T-helper 2 cell treated with Interferon-gamma antibody and Interleukin-4, amounts not matched to agents 5 μg/mL and 100 μg/mL, for 36 hours (primary cell): Measurements from ENCODE around the gene FAHD2A.
"Not testable (repeated sequence)": the region's sequence is repeated elsewhere in the genome, so short reads cannot be mapped to it uniquely, and the experiment has no call there.

Experiments
- DNase-seq: peaks from one replicate; pipeline ENCODE4 v3.0.0; 2021; ENCODE audit warnings: low spot score
- H3K27ac Mint-ChIP-seq: one replicate; pipeline ENCODE4 v1.8.0; 2021; ENCODE audit warnings: mild to moderate bottlenecking, mixed read lengths
- H3K27me3 Mint-ChIP-seq: one replicate; pipeline ENCODE4 v1.8.0; 2021; ENCODE audit warnings: low read depth, mixed read lengths
- H3K36me3 Mint-ChIP-seq: one replicate; pipeline ENCODE4 v1.8.0; 2021; ENCODE audit warnings: low read depth, mixed read lengths
- H3K4me1 Mint-ChIP-seq: one replicate; pipeline ENCODE4 v1.8.0; 2021; ENCODE audit warnings: low read depth, mixed read lengths
- H3K4me3 Mint-ChIP-seq: one replicate; pipeline ENCODE4 v1.8.0; 2022; ENCODE audit warnings: mild to moderate bottlenecking, moderate library complexity, mixed read lengths
- H3K9me3 Mint-ChIP-seq: one replicate; pipeline ENCODE4 v1.8.0; 2021; ENCODE audit warnings: mixed read lengths

FAHD2A gene

DNA sequence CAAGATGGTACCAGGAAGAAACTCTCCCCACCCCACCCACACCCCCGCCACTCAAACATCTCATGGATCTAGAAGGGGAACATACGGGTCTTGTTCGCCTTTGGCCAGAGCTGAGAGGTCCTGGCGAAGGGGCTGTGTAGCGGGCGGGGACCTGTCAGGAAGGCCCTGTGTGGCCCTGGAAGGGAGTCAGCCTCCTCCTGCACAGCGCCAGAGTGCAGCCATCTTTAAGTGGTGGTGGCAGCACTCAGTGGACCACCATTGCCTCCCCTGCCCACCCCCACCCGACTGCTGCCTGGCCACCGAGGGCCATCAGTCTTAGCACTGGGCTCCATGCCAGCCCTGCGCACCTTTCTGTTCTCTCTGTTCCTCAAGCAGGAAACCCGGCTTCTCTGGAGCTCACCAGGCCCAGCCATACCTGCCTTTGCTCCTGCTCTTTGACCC is 11.6 kb upstream of the FAHD2A start:
- Mint-ChIP-seq H3K36me3 (no peaks in the 10 kb centered on the region), H3K27ac (no peak overlapping the region), H3K9me3 (no peaks in the 10 kb centered on the region), H3K4me1 (no peaks in the 10 kb centered on the region), H3K27me3 (no peaks in the 10 kb centered on the region), H3K4me3 (no peak overlapping the region)
- no peak for DNase-seq

DNA sequence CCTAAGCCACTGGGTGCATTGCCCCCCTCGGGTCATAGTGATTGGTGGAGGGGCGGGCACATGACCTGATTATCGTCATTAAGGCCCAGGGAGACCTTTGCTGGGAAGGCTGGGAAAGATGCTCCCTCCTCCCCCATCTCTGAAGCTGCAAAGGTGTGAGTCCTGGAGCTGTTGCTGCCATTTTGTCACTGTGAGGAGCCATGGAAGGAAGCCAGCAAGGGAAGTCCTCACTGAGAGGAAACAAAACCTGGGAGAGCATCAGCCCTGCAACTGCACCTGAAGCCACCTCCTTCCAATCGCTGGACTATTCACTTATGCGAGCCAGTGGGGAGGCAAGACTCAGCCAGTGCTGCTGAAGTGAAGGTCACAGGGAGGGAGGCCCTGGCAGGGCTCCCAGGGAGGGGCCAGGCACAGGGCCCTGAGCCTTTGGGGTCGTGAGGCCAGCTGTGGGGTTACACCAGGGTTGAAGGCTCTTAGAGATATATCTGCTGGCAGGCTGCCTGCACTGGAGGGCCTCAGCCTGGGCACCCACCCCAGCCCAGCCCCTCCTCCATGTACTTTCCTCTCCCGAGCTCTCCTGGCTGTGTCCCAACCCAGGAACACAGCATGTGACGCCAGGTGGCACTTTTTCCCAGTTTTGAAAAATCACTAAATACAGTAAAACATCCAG is 10.7 kb upstream of the FAHD2A start:
- H3K9me3 Mint-ChIP-seq: no peaks in the 10 kb centered on the region
- H3K4me3 Mint-ChIP-seq: no peak overlapping the region
- H3K4me1 Mint-ChIP-seq: no peaks in the 10 kb centered on the region
- H3K27me3 Mint-ChIP-seq: no peaks in the 10 kb centered on the region
- DNase-seq: no peak
- no peak overlapping the region for H3K27ac Mint-ChIP-seq
- no peaks in the 10 kb centered on the region for H3K36me3 Mint-ChIP-seq

DNA sequence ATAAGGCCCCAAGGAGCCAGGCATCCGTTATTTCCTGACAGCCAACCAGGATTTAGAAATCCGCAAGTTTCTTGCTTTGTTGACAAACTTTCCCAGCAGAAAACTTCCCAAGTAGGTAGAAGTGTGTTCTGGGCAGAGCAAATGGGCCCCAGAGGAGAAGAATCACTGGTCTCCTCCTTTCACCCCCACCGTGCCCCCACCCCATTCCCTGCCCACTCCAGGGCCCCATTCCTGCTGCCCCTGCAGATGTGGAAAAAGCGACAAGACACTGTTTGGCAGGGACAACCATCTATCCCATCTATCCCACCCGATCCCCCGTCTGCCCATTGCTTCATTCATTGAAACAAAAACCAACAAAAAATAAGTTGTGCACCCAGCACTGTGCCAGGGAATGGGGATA is 10.2 kb upstream of the FAHD2A start:
- DNase-seq: no peak
- Mint-ChIP-seq H3K4me3 (no peak overlapping the region), H3K27me3 (no peaks in the 10 kb centered on the region), H3K36me3 (no peaks in the 10 kb centered on the region), H3K4me1 (no peaks in the 10 kb centered on the region), H3K9me3 (no peaks in the 10 kb centered on the region), H3K27ac (no peak overlapping the region)

DNA sequence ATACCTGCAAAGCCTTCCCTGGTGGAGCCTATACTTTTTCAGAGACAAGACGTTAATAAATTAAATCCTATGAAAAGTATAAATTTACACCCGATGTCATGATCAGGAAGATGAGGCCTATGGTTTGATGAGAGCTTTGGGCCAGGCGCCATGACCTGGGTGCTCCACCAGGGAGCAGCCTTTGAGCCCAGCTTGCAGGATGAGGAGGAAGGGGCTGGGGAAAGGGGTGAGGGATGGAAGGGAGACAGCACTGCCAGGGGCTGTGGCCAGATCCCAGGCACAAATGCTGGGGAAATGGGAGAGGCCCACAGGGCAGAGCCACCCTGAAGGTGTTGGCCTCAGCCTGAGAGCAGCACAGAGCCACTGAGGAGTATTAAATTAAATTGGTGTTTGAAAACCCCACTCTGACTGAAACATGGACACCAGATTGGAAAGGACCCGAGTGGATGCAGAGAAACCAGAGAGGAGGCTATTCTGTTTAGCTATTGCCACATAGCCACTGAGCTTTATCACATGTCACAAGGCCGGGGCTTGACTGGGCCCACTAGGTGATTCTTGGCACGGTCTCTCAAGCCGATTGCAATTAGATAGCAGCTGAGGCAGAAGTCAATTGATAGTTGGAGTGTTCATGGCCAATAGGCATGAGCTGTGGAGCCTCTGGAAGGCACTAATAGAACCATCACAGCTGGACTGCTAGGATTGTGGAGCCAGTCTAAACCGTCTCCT is 9.6 kb upstream of the FAHD2A start:
- Mint-ChIP-seq H3K27me3 (no peaks in the 10 kb centered on the region), H3K36me3 (no peaks in the 10 kb centered on the region)

DNA sequence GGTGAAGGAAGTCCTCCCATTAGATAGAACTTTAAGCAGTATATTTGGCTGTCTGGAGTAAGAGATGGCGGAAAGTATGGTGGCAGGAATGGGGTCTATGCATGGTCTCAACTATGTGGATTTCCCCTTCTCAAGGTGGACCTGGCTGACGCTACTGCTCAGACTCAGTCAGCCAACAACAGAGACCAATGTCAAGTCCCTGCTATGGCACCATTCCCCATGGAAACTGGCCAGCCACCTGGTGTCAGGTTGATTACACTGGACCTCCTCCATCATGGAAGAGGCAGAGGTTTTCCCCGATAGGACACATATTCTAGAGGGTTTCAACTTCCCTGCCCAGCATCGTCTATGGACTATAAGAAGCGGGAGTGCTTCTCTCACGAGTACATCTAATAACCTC is 8.6 kb upstream of the FAHD2A start:
- Mint-ChIP-seq H3K27me3 (no peaks in the 10 kb centered on the region), H3K4me3 (no peak overlapping the region), H3K9me3 (no peaks in the 10 kb centered on the region), H3K36me3 (no peaks in the 10 kb centered on the region), H3K4me1 (no peaks in the 10 kb centered on the region), H3K27ac (no peak overlapping the region)
- DNase-seq: no peak

More for the DNA sequence above, 9.6 kb upstream of the FAHD2A start:
- no peak overlapping the region for H3K4me3 Mint-ChIP-seq
- no peaks in the 10 kb centered on the region for H3K4me1 Mint-ChIP-seq
- no peaks in the 10 kb centered on the region for H3K9me3 Mint-ChIP-seq
- H3K27ac Mint-ChIP-seq: no peak overlapping the region
- DNase-seq: no peak

DNA sequence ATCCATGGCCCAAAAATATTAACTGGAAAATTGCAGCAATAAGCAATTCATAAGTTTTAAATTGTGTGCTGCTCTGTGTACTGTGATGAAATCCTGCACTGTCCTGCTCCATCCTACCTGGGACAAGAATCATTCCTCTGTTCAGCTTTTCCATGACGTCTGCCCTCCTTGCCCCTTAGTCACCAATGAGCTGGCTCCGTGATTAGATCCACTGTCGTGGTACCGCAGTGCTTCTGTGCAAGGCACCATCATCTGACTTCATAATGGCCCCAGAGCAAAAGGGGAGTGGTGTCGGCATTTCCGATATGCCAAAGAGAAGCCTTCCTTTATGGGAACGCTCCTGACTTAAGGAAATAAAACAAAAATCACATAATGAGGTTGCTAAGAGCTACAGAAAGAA is 3.4 kb upstream of the FAHD2A start:
- no peaks in the 10 kb centered on the region for H3K27me3 Mint-ChIP-seq
- H3K4me3 Mint-ChIP-seq: no peak overlapping the region
- H3K9me3 Mint-ChIP-seq: no peaks in the 10 kb centered on the region

DNA sequence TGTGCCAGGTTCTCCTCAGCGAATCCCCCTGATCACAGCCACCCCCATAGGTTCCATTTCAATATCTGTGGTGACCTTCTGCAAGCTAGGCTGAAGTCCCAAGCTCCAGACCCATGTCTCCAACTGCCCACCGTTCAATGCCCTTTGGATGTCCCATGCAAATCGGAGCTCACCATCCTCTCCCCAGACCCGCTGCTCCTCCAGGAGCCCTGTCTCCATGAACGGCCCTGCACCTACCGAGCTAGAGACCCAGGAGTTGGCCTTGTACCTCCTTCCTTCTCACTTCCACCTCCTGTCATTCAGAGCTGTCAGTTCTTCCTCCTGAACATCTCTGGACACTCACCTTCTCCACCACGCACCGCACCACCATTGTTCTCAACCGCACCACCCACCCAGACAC is 1.0 kb upstream of the FAHD2A start:
- Mint-ChIP-seq H3K27ac (peak overlapping the region; percentile 99), H3K9me3 (no peaks in the 10 kb centered on the region), H3K4me1 (peaks cover 21% of the 10 kb centered on the region), H3K36me3 (no peaks in the 10 kb centered on the region), H3K4me3 (peak overlapping the region; percentile 99), H3K27me3 (no peaks in the 10 kb centered on the region)
- DNase-seq: no peak

More for the DNA sequence above, 3.4 kb upstream of the FAHD2A start:
- no peaks in the 10 kb centered on the region for H3K36me3 Mint-ChIP-seq
- H3K27ac Mint-ChIP-seq: no peak overlapping the region
- H3K4me1 Mint-ChIP-seq: peaks cover 21% of the 10 kb centered on the region
- no peak for DNase-seq

DNA sequence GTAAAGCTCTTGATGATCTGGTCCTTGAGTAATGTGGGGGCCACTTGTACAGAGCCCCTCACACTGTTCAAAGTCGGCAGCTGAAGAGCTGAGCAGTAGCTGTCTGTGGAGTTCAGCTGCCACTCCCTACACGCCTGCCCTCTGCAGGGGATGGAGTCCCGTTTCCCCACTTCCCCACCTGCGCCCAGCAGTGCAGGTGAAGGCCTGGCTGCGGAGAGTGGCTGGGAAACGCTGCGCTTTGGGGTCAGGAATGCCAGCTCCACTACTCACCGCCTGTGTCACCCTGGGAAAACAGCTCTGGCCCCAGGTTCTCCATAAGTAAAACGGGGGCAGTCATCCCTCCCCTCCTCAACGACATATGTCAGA is 521 bp upstream of the FAHD2A start:
- H3K36me3 Mint-ChIP-seq, H3K27me3 Mint-ChIP-seq, DNase-seq, H3K9me3 Mint-ChIP-seq: not testable (repeated sequence)
- Mint-ChIP-seq H3K4me1 (peaks cover 21% of the 10 kb centered on the region), H3K4me3 (peak overlapping the region; percentile 99), H3K27ac (peak overlapping the region; percentile 99)

DNA sequence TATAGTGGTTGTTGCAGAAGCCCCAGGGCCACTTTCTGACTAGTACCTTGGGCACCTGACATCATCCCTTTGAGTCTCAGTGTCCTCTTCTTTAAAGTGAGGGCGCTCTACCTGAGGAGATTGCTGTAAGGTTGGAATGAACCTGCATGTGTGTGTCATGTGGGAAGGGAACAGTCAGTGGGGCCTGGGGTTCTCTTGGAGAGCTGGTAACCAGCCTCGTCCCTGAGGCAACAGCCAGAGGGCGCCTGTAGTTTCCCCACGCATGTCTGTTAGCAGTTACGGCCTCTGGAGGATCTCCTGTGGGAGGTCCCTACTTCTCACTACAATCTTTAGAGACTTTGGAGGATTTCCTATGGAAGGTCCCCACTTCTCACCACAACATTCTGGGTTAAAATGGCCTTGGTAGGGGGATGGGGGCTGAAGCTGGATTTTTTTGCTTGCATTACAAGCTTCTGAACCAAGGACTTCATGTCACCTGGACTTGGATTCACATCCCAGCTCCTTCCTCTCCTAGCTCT is 755 bp downstream of the FAHD2A start:
- peak; percentile 40 for DNase-seq
- H3K27ac Mint-ChIP-seq: peak overlapping the region; percentile 99
- not testable (repeated sequence) for H3K9me3 Mint-ChIP-seq, H3K36me3 Mint-ChIP-seq, H3K27me3 Mint-ChIP-seq
- H3K4me3 Mint-ChIP-seq: peak overlapping the region; percentile 99
- H3K4me1 Mint-ChIP-seq: peaks cover 21% of the 10 kb centered on the region

DNA sequence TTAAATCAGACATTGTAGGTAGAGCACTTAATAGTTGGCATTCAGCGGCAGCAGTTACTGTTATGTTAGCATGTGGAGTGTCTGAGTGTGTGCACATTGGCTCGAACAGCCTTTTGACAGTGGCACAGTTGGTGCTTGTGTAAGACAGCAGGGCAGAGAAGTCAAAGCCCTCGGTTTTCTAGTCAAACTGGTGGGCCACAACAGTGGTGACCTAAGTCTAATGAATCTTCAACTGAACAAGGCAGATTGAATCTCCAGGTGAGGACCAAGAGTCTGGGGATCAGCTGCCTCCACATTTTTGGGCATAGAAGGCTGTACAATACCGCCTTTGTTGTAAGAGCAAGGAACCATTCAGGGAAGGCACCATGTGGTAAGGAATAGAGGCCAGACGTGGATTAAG is 1.3 kb downstream of the FAHD2A start:
- H3K27me3 Mint-ChIP-seq, H3K36me3 Mint-ChIP-seq, DNase-seq, H3K9me3 Mint-ChIP-seq: not testable (repeated sequence)
- peak overlapping the region; percentile 99 for H3K27ac Mint-ChIP-seq
- H3K4me1 Mint-ChIP-seq: peaks cover 21% of the 10 kb centered on the region
- peak overlapping the region; percentile 99 for H3K4me3 Mint-ChIP-seq

DNA sequence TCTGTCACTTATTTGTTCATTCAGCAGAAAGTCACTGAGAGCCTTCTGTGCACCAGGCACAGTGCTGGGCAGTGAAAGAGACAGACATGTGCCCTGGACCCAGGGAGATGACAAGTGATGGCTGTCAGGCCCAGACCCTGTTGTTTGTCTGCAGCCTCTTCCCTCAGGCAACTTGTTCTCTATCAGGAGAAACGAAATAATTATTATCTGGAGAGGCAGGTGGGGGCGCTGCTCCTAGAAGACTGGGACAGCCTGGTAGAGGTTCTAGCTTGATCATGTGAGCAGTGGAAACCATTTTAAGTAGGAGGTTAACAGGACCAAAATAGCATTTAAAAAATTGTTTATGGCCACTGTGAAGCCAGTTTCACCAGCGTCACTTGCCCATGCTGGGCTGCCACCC is 2.2 kb downstream of the FAHD2A start:
- not testable (repeated sequence) for H3K9me3 Mint-ChIP-seq, H3K4me3 Mint-ChIP-seq, H3K27ac Mint-ChIP-seq, H3K27me3 Mint-ChIP-seq, DNase-seq, H3K36me3 Mint-ChIP-seq
- peaks cover 21% of the 10 kb centered on the region for H3K4me1 Mint-ChIP-seq

DNA sequence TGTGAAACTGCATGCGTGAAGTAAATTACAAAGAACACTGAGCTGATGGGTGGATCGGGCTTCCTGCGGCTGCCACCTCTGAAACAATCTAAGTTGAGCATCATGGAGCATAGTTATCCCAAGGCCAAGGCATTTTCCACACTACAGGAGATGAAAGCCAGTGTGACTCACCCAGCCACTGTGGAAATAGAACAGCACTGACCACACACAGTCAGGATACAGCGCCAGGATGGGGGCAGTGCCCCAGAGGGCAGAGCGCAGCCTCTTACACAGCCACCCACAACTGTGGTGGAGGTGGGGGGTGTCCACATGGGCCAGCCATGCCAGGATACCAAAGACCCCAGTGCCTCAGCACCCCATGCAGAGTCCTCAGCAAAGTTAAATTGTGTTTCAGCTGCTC is 8.7 kb downstream of the FAHD2A start:
- H3K9me3 Mint-ChIP-seq, H3K27me3 Mint-ChIP-seq, DNase-seq, H3K4me3 Mint-ChIP-seq, H3K4me1 Mint-ChIP-seq, H3K36me3 Mint-ChIP-seq, H3K27ac Mint-ChIP-seq: not testable (repeated sequence)

DNA sequence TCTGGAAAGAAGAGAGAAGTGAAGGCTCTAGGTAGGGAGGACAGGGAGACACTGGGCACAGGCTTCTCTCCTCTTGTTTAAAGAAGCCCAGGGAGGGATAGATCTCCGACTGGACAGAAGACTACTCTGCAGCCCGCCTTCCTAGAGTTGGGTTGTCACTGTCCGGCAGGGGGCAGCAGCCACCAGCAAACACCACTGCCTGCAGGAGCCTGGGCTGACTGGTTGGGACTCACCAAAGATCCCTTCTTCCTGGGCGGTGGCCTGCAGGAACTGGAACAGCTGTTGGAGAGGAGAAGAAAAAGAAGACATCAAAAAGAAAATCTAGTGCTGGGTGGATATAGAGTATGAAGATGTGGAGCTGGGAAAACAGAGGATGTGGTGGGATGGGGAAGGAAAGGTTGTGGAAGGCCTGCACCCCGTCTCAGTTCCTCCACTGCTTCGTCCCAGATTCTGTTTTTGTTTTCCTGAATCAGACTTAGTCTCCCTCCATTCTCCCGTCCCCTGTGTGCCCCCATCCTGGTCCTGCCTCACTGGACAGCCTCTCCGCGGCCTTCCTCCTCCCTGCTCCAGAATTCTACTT is 11.6 kb downstream of the FAHD2A start:
- not testable (repeated sequence) for H3K27ac Mint-ChIP-seq, H3K27me3 Mint-ChIP-seq, H3K9me3 Mint-ChIP-seq, H3K4me3 Mint-ChIP-seq, H3K4me1 Mint-ChIP-seq, H3K36me3 Mint-ChIP-seq
- peak; percentile 45 for DNase-seq

DNA sequence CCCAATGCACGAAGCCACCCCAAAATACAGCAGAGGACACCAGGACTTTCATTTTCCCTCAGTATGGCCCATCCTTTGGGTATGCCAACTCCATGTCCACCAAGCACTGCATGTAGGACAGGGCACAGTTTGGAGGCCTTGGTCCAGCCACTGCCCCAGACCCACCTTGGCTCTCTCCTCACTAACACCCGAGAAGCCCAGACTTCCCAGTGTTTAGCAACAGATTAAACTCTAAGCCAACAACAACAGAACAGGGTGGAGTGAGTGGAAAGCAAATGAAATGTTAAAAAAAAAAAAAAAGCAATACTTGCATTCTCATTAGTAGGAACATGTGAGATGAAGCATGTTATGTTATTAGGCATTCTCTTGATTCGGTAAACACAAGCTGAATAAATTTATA is 12.6 kb downstream of the FAHD2A start:
- not testable (repeated sequence) for H3K27me3 Mint-ChIP-seq, H3K4me1 Mint-ChIP-seq, H3K27ac Mint-ChIP-seq, H3K4me3 Mint-ChIP-seq, H3K9me3 Mint-ChIP-seq, H3K36me3 Mint-ChIP-seq, DNase-seq
